Stimulated activated CD4-positive, alpha-beta T cell treated with anti-CD3 and anti-CD28 coated beads, Interleukin-15, amount 100 ng/mL, for 1 hour (primary cell): ENCODE measurements around the gene EVC.
"Not testable (repeated sequence)": the region's sequence is repeated elsewhere in the genome, so short reads cannot be mapped to it uniquely, and the experiment has no call there.

ENCODE experiments used
- DNase-seq, 2 donors: peaks; one replicate each; pipeline ENCODE4 v3.0.0-alpha.2; 2020; ENCODE audit warnings: low read depth in 1 of 2, low spot score in 1 of 2

Gene EVC

DNA sequence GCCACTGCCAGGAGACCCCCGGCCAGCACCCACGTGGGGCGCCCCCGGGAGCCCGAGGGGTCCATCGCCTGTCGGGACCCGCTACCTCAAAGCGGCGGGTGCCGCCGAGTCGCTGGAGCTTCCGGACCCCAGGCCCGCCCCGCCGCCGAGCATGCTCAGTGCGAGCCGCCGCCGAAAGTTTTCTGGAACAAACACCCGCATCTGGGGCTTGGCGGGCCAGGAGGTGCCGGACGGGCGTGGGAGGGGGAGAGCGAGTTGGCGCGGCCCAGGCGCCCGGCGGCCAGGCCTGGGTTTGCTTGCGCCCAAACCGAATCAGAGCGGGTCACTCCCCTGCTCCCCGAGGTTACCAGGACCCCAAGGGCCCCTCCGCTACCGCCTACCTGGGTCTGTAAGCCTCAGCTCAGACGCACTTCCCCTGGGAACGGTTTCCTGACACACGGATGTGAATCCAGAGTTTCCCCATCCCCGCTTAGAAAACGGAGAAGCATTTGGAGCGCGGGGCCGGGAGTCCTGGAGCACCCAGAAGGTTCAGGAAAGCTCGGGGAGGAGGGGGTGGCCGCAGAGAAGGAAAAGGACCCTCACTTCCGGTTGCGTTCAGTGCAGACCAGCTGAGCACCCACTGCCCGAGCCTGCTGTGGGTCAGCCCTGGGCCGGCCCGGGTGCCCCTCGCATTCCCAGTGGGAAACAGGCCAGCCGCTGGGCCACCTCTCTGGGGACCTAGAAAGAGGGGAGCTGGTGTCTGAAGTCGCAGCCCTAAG is 2.4 kb upstream of the EVC start, which contains the start of gene EVC2:
Gene EVC2 (minus strand): TSS at position 111 of the 758 bp plus-strand sequence. CDS start 46 bp downstream, at position 65.
- no peak for DNase-seq

DNA sequence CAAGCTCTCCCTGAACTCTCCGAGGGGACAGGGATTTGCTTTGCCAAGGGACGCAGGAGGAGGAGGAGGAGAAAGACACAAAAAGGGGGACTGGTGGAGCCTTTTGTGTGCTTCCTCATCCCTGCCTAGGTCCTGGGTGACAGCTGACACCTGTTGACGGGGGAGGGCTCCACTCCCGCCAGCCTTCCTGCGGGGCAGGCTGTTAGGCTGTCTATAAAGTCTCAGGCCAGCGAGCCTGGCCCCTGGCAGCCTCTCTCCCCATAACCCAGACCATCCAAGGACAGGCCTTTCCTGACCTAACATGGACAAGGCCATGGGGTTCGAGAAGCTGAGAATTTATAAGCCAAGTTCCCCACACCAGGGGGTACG is 1.8 kb upstream of the EVC start:
- no peak for DNase-seq

DNA sequence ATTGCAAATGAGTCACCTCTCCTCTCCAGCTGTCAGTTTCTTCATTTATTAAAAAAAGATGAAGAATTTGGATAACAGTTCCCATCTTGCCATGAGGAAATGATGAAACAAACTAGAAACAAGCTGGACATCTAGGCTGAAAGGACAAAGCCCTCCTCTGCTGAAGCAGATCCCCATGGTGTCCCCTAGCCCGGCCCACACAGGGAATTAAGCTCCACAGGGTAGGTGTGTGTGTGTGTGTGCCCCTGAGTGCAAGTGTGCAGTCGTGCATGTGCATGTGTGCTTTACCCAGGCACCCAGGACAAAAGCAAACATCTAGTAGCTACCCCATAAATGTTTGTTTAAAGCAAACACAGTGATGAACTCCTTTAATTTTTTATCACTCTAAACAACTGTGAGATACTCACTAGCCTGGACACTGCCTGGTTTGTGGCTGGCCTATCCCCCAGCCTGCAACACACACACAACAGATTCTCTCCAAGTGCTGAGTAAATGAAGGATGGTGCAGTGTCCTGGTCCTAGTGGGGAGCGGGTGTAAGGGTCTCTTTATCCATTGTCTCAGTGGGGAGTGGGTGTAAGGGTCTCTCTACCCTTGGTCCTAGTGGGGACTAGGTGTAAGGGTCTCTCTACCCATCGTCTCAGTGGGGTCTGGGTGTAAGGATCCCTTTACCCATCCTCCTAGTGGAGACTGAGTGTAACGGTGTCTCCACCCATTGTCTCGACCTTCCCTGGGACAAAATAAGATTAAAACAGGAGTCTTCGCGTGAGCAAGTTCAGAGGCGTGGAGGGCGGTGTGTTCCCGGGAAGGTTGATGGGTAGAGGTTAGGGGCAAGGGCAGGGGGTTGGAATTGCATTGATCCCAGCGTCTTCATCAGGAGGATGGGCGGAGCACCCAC is 688 bp upstream of the EVC start:
- no peak for DNase-seq

DNA sequence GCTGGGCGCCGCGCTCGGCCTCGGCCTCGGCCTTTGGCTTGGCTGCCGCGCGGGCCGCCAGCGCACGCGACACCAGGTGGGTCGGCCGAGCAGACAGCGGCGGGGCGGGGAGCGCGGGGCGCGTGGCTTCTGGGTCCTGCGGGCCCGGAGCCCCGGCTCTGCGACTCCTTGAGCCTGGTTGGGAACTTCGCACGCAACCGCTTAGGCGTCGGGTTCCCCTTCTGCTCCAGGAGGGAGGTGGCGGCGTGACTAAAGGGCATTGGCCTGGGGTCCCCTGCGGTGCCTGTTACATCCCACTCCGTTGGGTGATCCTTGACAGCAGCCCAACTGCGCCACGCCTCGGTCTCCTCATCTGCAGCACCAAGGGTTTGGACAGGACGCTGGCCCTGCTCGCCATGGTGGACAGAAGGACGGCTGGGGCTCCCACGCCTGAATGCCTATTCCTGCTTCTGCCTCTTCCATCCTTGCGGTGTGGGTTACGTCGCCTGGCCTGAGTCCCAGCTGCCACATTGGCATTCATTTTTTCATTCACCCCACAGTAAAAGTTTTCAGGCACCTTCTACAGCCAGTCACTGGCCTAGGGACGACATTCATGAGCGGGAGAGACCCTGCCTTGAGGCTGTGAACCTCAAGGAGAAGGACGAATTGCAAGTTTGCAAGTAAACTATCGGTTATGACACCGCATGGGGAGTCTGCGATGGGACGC is 631 bp downstream of the EVC start:
- DNase-seq = no peak

DNA sequence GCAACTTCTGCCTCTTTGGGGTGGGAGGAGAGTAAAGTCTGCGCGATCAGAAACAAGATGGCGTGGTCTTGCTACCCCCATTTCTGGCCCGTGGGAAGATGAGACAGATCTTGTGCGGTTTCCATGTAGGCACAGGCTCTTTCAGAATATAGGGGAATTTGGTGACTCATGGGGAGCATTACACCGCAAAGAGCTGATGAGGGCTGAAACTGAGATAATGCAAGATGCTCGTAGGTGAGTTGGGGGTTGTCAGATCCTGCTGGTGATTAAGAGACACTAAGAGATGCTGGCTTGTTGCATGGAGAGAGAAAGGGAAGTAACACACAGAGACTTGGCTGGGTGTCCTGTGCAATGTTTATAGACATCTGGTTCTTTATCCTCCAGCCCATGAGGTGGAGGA is 1.5 kb downstream of the EVC start:
- DNase-seq = no peak

DNA sequence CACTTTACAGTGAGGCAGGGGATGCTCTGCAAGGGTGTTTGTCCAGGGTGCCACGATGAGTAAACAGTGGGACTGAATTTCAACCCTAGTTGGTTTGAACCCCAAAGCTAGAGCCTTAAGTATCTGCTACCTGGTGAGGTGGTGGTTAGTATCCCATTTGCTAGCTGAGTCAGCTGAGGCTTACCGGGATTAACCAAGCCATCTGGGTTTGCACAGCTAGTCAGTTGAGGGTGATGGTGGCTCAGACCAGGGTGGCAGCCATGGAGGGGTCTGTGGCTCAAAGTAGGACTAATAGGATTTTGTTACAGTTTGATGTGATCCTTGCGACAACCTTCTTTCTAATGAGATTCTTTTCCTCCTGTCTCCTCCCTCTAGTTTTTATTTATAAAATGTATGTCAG is 1.9 kb downstream of the EVC start:
- no peak for DNase-seq

DNA sequence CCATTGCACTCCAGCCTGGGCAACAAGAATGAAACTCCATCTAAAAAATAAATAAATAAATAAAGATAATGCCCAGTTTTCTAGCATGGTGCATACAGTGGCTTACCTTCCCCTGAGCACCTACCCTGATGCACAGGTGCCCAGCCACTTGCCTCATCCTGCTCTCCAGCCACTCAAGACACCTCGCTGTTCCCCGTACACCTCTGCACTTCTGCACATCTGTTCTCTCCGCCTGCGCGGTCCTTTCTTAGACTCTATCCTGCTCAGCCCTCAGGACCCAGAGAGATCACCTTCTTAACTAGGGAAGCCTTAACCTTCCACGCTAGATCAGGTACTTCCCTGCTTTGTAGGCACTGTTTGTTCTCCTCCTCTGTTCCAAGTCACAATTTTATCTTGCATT is 2.9 kb downstream of the EVC start:
- no peak for DNase-seq

DNA sequence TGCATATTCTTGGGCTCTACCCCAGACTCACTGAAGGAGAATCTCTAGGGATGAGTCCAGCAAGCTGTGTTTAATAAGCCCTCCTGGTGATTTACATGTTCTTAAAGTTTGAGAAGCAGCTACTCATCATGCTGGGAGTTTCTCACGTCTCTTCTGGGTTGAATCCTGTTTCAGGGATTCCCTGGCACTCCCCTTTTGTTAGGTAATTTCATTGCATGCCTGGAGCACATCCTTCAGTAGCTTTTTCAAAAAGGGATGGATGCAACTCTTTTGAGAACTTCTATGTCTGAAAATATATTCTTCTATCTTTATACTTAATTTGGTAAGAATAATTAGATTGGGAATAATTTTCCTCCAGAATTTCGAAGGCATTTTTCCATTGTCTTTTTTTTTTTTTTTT is 4.4 kb downstream of the EVC start:
- no peak for DNase-seq

DNA sequence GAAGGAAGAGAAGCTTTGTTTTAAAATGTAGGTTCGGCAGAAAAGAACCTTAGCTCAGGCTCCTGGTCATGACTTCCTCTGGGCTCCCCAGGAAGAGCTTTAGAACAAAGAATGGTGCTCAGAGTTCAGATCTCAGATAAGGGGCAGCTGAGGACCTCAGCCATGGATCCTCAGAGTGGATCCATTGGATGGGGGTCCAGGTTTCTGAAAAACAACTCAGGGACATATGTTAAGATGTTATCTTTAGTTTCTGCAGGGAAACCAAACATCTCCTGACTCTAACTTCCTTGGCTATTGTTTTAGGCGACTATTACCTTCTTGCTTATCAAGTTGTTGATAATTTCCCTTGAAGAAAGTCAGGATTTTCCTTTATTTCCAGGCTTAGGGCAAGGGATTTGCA is 5.4 kb downstream of the EVC start:
- no peak for DNase-seq

DNA sequence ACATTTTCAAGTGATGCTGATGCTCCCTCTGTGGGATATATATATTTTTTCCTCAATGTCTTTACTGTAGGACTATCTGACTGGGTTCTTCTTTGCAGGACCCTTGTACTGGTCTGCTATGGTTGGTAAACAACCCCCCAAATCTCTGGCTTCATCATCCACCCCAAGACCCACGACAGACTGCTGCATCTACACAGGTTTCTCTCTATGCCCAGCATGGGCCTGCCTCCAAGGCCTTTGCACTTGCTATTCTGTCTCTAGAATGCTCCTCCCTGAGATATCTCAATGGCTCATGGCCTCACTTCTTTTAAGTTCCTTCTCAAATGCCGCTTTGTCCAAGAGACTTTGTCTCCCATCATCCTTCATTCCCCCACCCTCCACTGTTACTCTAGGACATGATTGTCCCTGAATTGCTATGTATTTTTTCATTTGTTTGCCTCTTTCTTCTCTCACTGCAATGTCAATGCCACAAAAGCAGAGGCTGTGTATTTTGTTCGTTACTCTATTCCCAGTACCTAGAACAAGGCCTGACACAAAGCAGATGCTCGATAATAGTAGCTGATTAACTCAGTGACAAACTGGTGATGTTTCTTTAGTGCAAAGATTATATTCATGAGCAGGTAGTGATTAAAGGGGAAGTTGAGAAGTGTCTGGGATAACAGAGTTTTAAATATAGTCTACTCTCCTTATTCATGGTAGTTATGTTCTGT is 6.6 kb downstream of the EVC start:
- no peak for DNase-seq

DNA sequence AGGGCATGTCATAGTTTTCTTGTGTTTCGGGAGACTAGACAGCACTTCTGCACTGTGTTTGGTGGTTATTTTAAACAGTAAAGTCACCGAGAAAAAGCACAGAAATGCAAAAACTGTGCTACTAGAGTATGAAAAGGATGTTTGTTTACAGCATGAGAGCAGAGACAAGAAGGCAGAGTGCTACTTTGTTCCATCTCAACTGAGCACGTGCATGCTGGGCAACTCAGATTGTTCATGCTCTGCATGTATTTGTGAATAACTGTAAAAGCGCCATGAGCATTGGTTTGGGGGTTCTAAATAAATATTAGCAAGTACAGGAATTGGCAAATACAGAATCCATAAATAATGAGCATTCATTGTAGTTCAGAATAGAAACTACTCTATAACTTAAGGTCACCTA is 7.4 kb downstream of the EVC start:
- DNase-seq = no peak

DNA sequence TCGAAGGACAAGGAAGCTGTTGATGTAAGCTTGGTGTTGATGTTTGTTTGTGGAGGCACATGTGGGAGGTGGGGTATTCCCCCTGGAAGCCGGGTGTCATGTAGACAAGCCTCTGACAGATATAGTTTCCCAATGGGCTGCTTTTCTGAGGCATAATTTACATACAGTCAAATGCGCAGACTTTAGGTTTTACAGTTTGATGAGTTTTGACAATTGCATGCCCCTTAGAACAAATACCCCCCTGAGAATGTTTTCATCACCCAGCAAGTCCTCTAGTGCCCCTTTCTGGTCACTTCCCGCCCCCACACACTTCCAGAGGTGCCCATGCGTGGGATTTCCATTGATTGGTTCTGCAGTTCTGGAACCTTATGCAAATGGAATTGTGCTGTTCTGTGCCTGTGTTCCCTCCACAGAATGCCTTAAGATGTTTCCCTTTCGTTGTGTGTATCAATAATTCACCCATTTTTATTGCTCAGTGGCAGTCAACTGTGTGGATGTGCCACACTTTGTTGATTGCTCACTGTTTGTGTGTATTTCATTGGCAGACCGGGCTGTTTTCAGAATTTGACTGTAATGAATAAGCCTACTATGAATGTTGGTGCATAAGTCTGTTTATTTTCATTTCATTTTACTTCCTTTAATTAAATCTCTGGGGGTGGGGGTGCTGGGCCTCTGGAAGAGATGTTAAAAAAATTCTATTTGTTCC is 8.5 kb downstream of the EVC start:
- DNase-seq = no peak

DNA sequence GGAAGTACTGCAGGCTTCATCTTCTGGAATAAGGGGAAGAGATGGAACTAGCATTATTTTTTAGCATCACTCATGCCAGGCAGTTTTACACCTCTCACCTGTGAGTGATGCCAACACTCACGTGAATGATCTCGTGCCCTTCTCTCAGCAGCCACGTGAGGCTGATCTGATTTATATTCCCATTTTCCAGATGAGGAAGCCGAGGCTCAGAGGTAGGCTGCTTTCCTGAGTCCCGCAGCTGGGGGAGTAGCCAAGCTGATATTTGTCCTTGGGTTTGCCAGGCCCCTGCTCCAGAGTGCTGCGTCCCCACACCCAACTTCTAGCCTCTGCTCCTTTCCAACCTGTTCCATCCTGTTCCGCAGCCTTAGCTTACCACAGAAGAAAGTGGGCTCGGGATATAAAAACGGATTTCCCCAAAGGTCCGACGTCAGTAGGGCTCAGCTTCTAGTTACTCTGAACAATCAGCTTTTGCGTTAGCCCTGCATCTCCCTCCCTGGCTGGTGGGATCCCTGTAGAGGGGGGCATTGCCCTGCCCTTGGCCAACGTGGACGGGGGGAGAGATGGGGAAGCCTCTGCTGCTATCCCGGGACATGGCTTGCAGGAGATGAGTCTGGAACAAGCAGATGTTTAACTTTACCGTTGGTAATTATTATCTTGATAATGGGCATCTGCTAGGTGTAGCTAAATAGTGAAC is 9.3 kb downstream of the EVC start:
- no peak for DNase-seq

DNA sequence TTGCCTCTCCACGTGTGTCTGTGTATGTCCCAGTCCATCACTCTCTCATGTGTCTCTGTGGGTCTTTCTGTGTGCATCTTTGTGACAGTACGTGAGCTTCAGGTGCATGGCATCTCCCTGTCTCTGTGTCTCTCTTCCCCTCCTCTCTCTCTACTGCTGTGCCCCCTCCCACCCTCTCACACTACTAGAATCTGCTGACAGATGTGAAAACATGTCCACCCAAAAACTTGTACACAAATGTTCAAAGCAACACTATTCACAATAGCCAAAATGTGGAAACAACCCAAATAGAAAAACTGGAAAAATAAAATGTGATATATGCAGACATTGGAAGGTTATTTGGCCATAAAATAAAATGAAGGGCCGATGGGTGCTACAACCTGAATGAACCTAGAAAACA is 10.0 kb downstream of the EVC start:
- no peak for DNase-seq

DNA sequence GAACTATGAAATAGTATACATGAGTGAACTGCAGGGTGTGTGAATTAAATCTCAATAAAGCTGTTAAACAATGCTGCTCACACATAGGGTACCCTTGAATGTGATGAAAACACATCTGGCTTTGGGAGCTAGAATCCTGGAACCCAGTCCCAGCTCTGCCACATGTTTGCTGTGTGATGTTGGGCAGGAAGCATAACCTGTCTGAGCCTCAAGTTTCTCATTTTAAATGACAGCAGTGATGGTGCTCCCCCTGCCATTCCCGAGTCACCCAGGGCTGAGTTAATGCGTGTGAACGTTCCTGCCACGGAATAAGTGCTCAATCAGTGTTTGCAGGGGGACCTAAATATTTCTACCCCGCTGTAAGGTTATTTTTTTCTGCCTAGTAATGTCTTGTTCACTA is 10.9 kb downstream of the EVC start:
- no peak for DNase-seq

DNA sequence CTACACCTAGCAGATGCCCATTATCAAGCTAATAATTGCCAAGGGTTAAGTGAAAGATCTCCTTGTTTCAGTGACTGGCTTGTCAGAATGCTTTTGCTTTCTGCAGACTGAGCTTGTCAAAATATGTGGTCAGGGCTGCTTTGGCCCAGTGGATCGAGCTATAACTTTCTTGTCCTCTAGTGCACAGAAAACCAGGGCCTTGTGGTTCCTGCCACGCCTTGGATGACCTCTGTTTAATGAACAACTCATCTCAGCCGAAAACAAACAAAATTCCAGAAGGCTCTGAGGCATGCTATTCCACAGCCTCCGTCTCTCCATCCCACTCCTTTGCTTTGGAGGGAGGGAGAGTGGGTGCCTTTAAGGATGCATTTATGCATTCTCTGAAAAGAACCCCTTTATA is 11.3 kb downstream of the EVC start:
- DNase-seq = no peak

DNA sequence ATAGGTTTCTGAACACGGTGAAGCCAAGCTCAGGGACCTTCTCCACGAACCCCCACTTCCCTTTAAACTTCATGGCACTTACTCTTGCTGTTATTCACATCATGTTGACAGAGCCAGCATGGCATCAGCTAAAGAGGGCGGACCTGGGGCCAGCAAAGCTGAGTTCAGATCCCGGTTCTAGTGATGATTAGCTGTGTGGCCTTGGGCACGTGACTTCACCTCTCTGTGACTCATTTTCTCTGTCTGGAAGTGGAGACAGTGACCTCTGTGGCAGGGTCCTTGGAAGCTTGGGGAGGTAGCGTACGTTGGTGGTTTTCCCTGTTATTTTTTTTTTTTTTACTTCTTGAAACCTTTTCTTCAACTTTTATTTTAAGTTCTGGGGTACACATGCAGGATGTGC is 13.4 kb downstream of the EVC start:
- no peak for DNase-seq

DNA sequence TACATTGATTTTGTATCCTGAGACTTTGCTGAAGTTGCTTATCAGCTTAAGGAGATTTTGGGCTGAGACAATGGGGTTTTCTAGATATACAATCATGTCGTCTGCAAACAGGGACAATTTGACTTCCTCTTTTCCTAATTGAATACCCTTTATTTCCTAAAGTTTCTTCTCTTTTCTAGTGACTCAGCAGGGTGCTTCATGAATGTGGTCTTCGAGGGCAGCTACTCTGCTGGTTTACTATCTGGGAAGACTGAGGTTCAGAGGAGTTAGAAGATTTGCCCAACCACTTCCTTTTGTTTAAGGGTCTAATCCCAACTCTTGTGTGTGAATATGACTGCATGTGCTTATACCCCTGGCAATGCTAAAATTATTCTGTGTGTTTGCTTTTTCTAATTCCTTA is 17.4 kb downstream of the EVC start:
- DNase-seq = not testable (repeated sequence)

DNA sequence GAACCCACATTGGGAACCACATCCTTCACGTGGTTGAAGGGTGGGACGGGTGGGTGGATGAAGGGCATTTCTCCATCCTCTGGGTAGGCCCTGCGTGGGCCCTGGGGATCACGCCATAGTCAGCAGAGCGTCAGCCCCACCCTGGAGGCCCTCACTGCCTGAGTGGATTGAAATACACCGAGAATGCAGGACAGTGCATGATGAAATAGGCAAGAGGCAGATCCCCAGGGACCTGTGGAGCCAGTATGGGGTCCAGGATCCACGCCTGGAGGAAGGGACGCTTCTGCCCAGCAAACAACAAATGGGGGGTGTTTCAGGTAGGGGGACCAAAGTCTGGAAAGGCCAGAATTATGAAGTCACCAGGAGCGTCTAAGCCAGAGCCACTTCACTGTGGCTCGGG is 19.4 kb downstream of the EVC start:
- no peak for DNase-seq
